Cardiac muscle cell (in vitro differentiated cells and primary cell): ENCODE measurements around the gene RBM28. TPM values are rescaled to one million over a fixed set of nuclear protein-coding genes. Genes with fewer than 3 reads are reported as not detected.

ENCODE experiments used
- DNase-seq, 2 donors: peaks; one replicate each; pipeline versions ENCODE4 v3.0.0 to v3.0.0-alpha.2; 2010 to 2017; ENCODE audit warnings: low read depth in 1 of 2, low spot score in 1 of 2
- H3K27ac ChIP-seq: fragments of 200-600 bp; sonication (generic); 2 replicates; pipeline ENCODE4 v1.5.1; 2016
- H3K27me3 ChIP-seq: fragments of 200-600 bp; sonication (generic); 2 replicates; pipeline ENCODE4 v1.6.0; 2016; ENCODE audit warnings: control low read depth
- H3K36me3 ChIP-seq: fragments of 200-600 bp; sonication (generic); 2 replicates; pipeline ENCODE4 v1.5.1; 2016; ENCODE audit warnings: control low read depth
- H3K4me1 ChIP-seq: fragments of 200-600 bp; sonication (generic); 2 replicates; pipeline ENCODE4 v1.8.1; 2017; ENCODE audit warnings: low read depth, mild to moderate bottlenecking, mixed run types
- H3K4me3 ChIP-seq: fragments of 200-600 bp; sonication (generic); 2 replicates; pipeline ENCODE4 v1.5.1; 2016; ENCODE audit warnings: mild to moderate bottlenecking
- H3K9me3 ChIP-seq: fragments of 200-600 bp; sonication (generic); 2 replicates; pipeline ENCODE4 v1.5.1; 2017; ENCODE audit warnings: low read depth, mild to moderate bottlenecking, control low read depth
- CTCF ChIP-seq: IDR thresholded peaks from 2 replicates; pipeline ENCODE4 v1.5.1; 2012; ENCODE audit warnings: low read depth, mild to moderate bottlenecking, low read length
- polyA plus RNA-seq: library from polyadenylated mRNA; unstranded; fragments of >200 nt; fragmentation: Nextera tagmentation; extraction: Ambion mirVana; gene quantifications from 2 replicates; pipeline ENCODE4 v1.2.1, GENCODE V29; 2016
- total RNA-seq: library from RNA; depleted of rRNA; stranded (reverse); fragments of >200 nt; gene quantifications from 2 replicates; pipeline ENCODE4 v1.2.3, GENCODE V29; 2016

Gene RBM28
- total and polyA plus RNA-seq, 2 experiments from 2014 or later = 23.0 to 26.4 TPM

GRCh38 chr7:128366300-128366699 is 22.6 kb upstream of the RBM28 start:
- Histone ChIP-seq H3K4me1 (no peaks in the 10 kb centered on the region), H3K4me3 (no peak overlapping the region), H3K36me3 (no peaks in the 10 kb centered on the region), H3K27ac (no peak overlapping the region), H3K9me3 (no peaks in the 10 kb centered on the region), H3K27me3 (peaks cover 68% of the 10 kb centered on the region)
- TF ChIP-seq CTCF = no peak
- DNase-seq = no peak

- Histone ChIP-seq H3K4me3 (no peak overlapping the region), H3K9me3 (no peaks in the 10 kb centered on the region), H3K36me3 (no peaks in the 10 kb centered on the region), H3K27ac (no peak overlapping the region), H3K27me3 (peaks cover 71% of the 10 kb centered on the region), H3K4me1 (peaks cover 2% of the 10 kb centered on the region)
- no peak for TF ChIP-seq CTCF
- no peak for DNase-seq
These were observed 21.7 kb upstream of the RBM28 start for GRCh38 chr7:128365432-128365831.

- no peak for DNase-seq
- Histone ChIP-seq H3K4me3 (no peak overlapping the region), H3K27me3 (peaks cover 71% of the 10 kb centered on the region), H3K27ac (no peak overlapping the region), H3K9me3 (no peaks in the 10 kb centered on the region), H3K36me3 (no peaks in the 10 kb centered on the region), H3K4me1 (peaks cover 8% of the 10 kb centered on the region)
- TF ChIP-seq CTCF = no peak
These were observed 20.6 kb upstream of the RBM28 start for GRCh38 chr7:128364166-128364870.

GRCh38 chr7:128363261-128363721 is 19.6 kb upstream of the RBM28 start:
- Histone ChIP-seq H3K4me3 (no peak overlapping the region), H3K4me1 (peaks cover 8% of the 10 kb centered on the region), H3K27me3 (peaks cover 71% of the 10 kb centered on the region), H3K36me3 (no peaks in the 10 kb centered on the region), H3K27ac (no peak overlapping the region), H3K9me3 (no peaks in the 10 kb centered on the region)
- no peak for DNase-seq
- no peak for TF ChIP-seq CTCF

- Histone ChIP-seq H3K9me3 (no peaks in the 10 kb centered on the region), H3K36me3 (no peaks in the 10 kb centered on the region), H3K27ac (no peak overlapping the region), H3K27me3 (peaks cover 66% of the 10 kb centered on the region), H3K4me1 (peaks cover 8% of the 10 kb centered on the region), H3K4me3 (no peak overlapping the region)
- DNase-seq = no peak
- no peak for TF ChIP-seq CTCF
These were observed 19.0 kb upstream of the RBM28 start for GRCh38 chr7:128362670-128363069.
